ENCODE measurements around the gene RAB11FIP5.

GRCh38 chr2:73034661-73035375, 77.9 kb downstream of the RAB11FIP5 start:
- no peak for TF ChIP-seq CTCF (IDR thresholded peaks at IDR 0.05)
- no peak for TF ChIP-seq POLR2A (IDR thresholded peaks at IDR 0.05)
